CD4-positive, CD25-positive, alpha-beta regulatory T cell (primary cell): Measurements from ENCODE around the gene DPP3. TPM values are rescaled to one million over a fixed set of nuclear protein-coding genes. Genes with fewer than 3 reads are reported as not detected.
"Not testable (repeated sequence)": the region's sequence is repeated elsewhere in the genome, so short reads cannot be mapped to it uniquely, and the experiment has no call there.

Experiments
- ATAC-seq, 2 donors: fragments of 150-1000 bp; cut with Tn5 transposase; one replicate each; pipeline ENCODE4 v1.10.0; 2021; ENCODE audit warnings: low read depth in 2 of 2, moderate number of reproducible peaks in 2 of 2, moderate library complexity in 1 of 2
- DNase-seq, 3 donors: peaks; one replicate each; pipeline versions ENCODE4 v3.0.0 to v3.0.0-alpha.2; 2012 to 2022; ENCODE audit warnings: mixed read lengths in 1 of 3
- H3K27ac ChIP-seq: one replicate; pipeline ENCODE4 v1.7.0; 2013; ENCODE audit warnings: mild to moderate bottlenecking, low read length; ENCODE audit not compliant: insufficient read depth, poor library complexity, severe bottlenecking
- H3K27me3 ChIP-seq: one replicate; pipeline ENCODE4 v1.7.0; 2013; ENCODE audit warnings: low read length; ENCODE audit not compliant: control insufficient read depth, insufficient read depth
- H3K36me3 ChIP-seq: one replicate; pipeline ENCODE4 v1.7.0; 2013; ENCODE audit warnings: mild to moderate bottlenecking, low read length, moderate library complexity; ENCODE audit not compliant: control insufficient read depth, insufficient read depth
- H3K4me1 ChIP-seq: 2 replicates; pipeline ENCODE4 v1.7.0; 2013; ENCODE audit warnings: mild to moderate bottlenecking, low read length; ENCODE audit not compliant: insufficient read depth, control insufficient read depth, poor library complexity, severe bottlenecking
- H3K4me3 ChIP-seq: one replicate; pipeline ENCODE4 v1.7.0; 2013; ENCODE audit warnings: low read depth, mild to moderate bottlenecking, low read length, moderate library complexity
- H3K9me3 ChIP-seq, 2 experiments: 1 replicate in 1 of 2; 2 replicates in 1 of 2; pipeline ENCODE4 v1.7.0; 2013; ENCODE audit warnings: low read length in 2 of 2, mild to moderate bottlenecking in 1 of 2, moderate library complexity in 1 of 2; ENCODE audit not compliant: control insufficient read depth in 2 of 2
- H3K27ac Mint-ChIP-seq, 3 donors: one replicate each; pipeline ENCODE4 v1.8.0; 2020 to 2022; ENCODE audit warnings: mild to moderate bottlenecking in 3 of 3, mixed read lengths in 3 of 3, moderate library complexity in 2 of 3
- H3K27me3 Mint-ChIP-seq: one replicate; pipeline ENCODE4 v1.8.0; 2022; ENCODE audit warnings: mild to moderate bottlenecking, mixed read lengths
- H3K36me3 Mint-ChIP-seq: one replicate; pipeline ENCODE4 v1.8.0; 2020; ENCODE audit warnings: mixed read lengths
- H3K4me1 Mint-ChIP-seq, 4 donors: one replicate each; pipeline ENCODE4 v1.8.0; 2020 to 2022; ENCODE audit warnings: mixed read lengths in 4 of 4, mild to moderate bottlenecking in 1 of 4
- H3K4me3 Mint-ChIP-seq, 4 donors: one replicate each; pipeline ENCODE4 v1.8.0; 2020 to 2022; ENCODE audit warnings: mild to moderate bottlenecking in 4 of 4, mixed read lengths in 4 of 4, moderate library complexity in 3 of 4
- H3K9me3 Mint-ChIP-seq, 7 donors: one replicate each; pipeline ENCODE4 v1.8.0; 2020 to 2022; ENCODE audit warnings: mixed read lengths in 7 of 7, mild to moderate bottlenecking in 3 of 7, moderate library complexity in 2 of 7
- polyA plus RNA-seq, 4 donors: library from polyadenylated mRNA; unstranded; fragments of 300-500 nt; fragmentation: Illumina TruSeq; gene quantifications; one replicate each; pipeline ENCODE4 v1.2.3, GENCODE V29; 2021
- total RNA-seq: library from RNA; stranded (reverse); gene quantifications from one replicate; pipeline ENCODE4 v1.2.3, GENCODE V29; 2022

Gene DPP3
- total and polyA plus RNA-seq, 5 donors from 2014 or later: 27.1 to 38.7 (median 29.5) TPM

GRCh38 chr11:66542362-66542761 is 62.1 kb downstream of the DPP3 start:
- H3K9me3 ChIP-seq: no peaks in the 10 kb centered on the region
- Mint-ChIP-seq H3K27me3 (no peaks in the 10 kb centered on the region), H3K36me3 (peaks cover 29% of the 10 kb centered on the region), H3K4me3 (peak overlapping the region; percentile 40 to 88 (median 75)), H3K27ac (peak overlapping the region in 2 of 3 donors; percentile 96 to 97), H3K9me3 (no peaks in the 10 kb centered on the region), H3K4me1 (peaks cover 9 to 49% (median 22%) of the 10 kb centered on the region in 4 donors)
- no peaks in the 10 kb centered on the region for H3K27me3 ChIP-seq
- DNase-seq (no peak), ATAC-seq (no peak)
- no peak overlapping the region for H3K4me3 ChIP-seq
- peaks cover 25% of the 10 kb centered on the region for H3K36me3 ChIP-seq
- H3K4me1 ChIP-seq: peaks cover 43% of the 10 kb centered on the region
- no peak overlapping the region for H3K27ac ChIP-seq

DNA sequence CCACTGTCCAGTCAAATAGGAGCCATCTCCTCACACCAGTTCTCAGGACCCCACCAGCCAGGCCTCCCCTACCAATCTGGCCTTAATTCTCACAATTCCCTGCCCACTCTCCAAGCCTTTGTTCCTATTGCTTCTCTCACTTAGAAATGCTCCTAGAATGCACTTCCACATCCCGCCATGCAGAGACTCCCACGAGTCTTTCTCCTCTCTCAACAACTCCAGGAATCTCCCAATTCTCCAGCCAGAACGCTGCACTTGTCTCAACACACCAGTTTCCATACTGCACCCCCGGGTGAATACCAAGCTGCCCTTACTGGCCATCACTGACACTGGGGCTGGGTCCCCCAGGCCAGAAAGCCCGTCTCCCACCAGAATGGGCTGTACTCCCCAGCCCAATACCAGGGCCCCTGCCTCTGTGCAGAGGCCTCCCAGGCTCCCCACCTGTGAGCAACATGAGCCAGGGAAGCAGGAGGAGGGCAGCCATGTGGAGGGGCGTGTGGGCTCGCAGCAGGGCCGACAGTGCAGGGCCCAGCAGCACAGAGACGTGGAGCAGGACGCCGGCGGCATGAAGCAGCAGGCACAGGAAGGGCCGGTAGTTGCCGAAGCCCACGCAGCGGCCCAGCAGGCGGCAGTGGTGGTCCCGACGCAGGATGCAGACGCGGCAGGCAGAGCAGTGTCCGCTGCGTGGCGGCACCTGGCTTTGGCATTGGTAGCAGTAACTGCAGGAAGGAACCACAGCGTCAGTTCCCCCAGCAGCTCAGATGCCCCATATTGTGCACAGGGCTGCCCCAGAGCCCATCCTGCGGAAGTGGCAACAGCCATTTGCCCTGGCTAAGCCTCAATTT is 63.3 kb downstream of the DPP3 start:
- ATAC-seq: peak; percentile 82 to 85
- H3K36me3 Mint-ChIP-seq: peaks cover 27% of the 10 kb centered on the region
- H3K27me3 Mint-ChIP-seq: peaks cover 2% of the 10 kb centered on the region
- H3K4me3 Mint-ChIP-seq: peak overlapping the region; percentile 64 to 88 (median 82)
- peak overlapping the region; percentile 85 for H3K27ac ChIP-seq
- H3K9me3 ChIP-seq: no peaks in the 10 kb centered on the region
- no peaks in the 10 kb centered on the region for H3K9me3 Mint-ChIP-seq
- H3K4me3 ChIP-seq: peak overlapping the region; percentile 75
- no peaks in the 10 kb centered on the region for H3K27me3 ChIP-seq
- peaks cover 25% of the 10 kb centered on the region for H3K36me3 ChIP-seq
- peak; percentile 54 to 87 (median 78) for DNase-seq
- peaks cover 43% of the 10 kb centered on the region for H3K4me1 ChIP-seq
- peaks cover 9 to 49% (median 24%) of the 10 kb centered on the region in 4 donors for H3K4me1 Mint-ChIP-seq
- peak overlapping the region; percentile 96 to 99 (median 97) for H3K27ac Mint-ChIP-seq

DNA sequence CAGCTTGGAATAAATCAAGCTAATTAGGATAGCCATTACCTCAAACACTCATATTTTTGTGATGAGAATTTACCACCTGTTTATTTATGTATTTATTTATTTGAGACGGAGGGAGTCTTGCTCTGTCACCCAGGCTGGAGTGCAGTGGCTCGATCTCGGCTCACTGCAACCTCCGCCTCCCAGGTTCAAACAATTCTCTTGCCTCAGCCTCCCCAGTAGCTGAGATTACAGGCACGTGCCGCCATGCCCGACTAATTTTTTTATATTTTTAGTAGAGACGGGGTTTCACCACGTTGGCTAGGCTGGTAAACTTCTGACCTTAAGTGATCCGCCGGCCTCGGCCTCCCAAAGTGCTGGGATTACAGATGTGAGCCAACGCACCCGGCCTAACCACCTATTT is 64.7 kb downstream of the DPP3 start:
- not testable (repeated sequence) for ATAC-seq, DNase-seq, H3K9me3 Mint-ChIP-seq, H3K27me3 Mint-ChIP-seq, H3K27me3 ChIP-seq, H3K9me3 ChIP-seq
- peak overlapping the region; percentile 85 for H3K27ac ChIP-seq
- Mint-ChIP-seq H3K4me3 (peak overlapping the region; percentile 91 to 96 (median 94)), H3K4me1 (peaks cover 9 to 45% (median 24%) of the 10 kb centered on the region in 4 donors), H3K36me3 (peaks cover 23% of the 10 kb centered on the region), H3K27ac (peak overlapping the region; percentile 92 to 96 (median 93))
- H3K36me3 ChIP-seq: peaks cover 14% of the 10 kb centered on the region
- H3K4me3 ChIP-seq: peak overlapping the region; percentile 90
- H3K4me1 ChIP-seq: peaks cover 43% of the 10 kb centered on the region

DNA sequence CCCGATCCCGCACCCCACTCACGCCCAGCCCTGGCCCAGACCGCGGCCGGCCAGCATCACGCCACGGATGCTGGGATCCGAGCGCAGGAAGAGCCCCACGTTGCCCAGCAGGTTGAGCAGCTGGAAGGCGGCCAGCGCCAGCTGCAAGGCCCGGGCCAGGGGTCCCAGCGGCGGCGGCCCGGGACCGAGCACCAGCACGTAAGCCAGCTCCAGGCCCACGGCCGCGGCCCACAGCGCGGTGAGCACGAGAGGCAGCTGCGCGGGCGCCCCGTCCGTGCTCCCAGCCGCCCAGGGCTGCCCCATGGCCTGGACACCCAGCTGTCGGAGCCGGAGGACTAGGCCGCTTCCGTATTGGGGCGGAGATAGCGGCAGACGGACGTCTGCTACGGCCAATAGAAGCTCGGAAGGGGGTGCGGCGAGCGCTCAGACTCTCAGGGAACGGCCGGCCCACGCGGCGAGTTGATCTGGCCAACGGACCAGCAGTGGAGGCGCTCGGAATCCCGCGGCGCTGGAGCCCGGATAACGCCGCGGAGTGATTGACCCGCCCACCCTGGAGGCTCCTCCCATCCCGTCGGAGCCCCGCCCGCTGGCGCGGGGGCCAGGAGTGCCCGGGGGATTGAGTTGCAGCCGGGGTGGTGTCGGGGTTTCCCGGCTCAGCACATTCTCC is 65.6 kb downstream of the DPP3 start, which contains the start of gene ZDHHC24:
TSS of gene ZDHHC24 (minus strand) at position 348 of the 667 bp plus-strand sequence. CDS start at position 303, 45 bp downstream.
- peaks cover 5% of the 10 kb centered on the region for H3K27me3 Mint-ChIP-seq
- no peaks in the 10 kb centered on the region for H3K9me3 Mint-ChIP-seq
- H3K36me3 Mint-ChIP-seq: peaks cover 21% of the 10 kb centered on the region
- Histone ChIP-seq H3K27me3 (no peaks in the 10 kb centered on the region), H3K36me3 (peaks cover 11% of the 10 kb centered on the region), H3K4me1 (peaks cover 43% of the 10 kb centered on the region), H3K9me3 (no peaks in the 10 kb centered on the region), H3K4me3 (peak within 1 kb of the TSS; percentile 90), H3K27ac (peak within 1 kb of the TSS; percentile 85)
- H3K27ac Mint-ChIP-seq: peak within 1 kb of the TSS; percentile 92 to 96 (median 93)
- peaks cover 9 to 45% (median 23%) of the 10 kb centered on the region in 4 donors for H3K4me1 Mint-ChIP-seq
- peak; percentile 62 to 65 for ATAC-seq
- H3K4me3 Mint-ChIP-seq: peak within 1 kb of the TSS; percentile 91 to 96 (median 94)
- DNase-seq: peak; percentile 76 to 94 (median 81)

DNA sequence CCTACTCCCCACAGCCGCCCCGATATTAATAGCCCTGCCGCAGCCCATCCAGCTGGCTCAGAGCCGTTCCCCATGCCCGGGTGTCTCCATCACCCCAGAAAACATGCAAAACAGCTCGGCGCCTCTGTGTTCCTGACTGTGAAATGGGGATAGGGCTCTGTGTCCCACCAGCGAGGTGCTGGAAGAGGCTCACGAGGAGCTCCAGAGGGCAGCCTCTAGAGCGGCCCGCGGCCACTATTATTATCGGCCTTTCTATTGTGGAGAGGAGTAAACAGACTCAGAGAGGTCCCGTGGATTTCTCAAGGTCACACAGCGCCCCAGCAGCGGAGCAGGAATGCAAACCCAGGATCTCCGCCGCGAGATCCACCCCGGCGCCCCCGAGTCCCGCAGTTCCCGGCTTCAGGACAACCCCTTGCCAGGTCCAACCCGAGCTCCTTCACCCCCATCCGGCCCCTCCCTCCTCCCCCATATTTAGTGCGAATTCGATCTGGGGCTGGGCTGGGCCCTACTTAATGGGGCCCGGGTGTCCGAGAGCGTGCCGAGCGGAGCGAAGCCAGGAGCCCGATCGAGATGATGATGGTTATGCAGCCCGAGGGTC is 66.2 kb downstream of the DPP3 start, which contains the start of gene ACTN3:
TSS of gene ACTN3 (plus strand) at position 536 of the 598 bp plus-strand sequence. CDS start at position 571, 35 bp downstream.
- peaks cover 9 to 43% (median 20%) of the 10 kb centered on the region in 4 donors for H3K4me1 Mint-ChIP-seq
- peak within 1 kb of the TSS; percentile 85 for H3K27ac ChIP-seq
- H3K36me3 Mint-ChIP-seq: peaks cover 15% of the 10 kb centered on the region
- peak within 1 kb of the TSS; percentile 87 to 96 (median 90) for H3K4me3 Mint-ChIP-seq
- H3K9me3 ChIP-seq: no peaks in the 10 kb centered on the region
- DNase-seq: peak in 2 of 3 donors; percentile 23 to 25
- peak within 1 kb of the TSS in 2 of 3 donors; percentile 89 to 96 for H3K27ac Mint-ChIP-seq
- peaks cover 8% of the 10 kb centered on the region for H3K36me3 ChIP-seq
- no peak for ATAC-seq
- peaks cover 43% of the 10 kb centered on the region for H3K4me1 ChIP-seq
- no peaks in the 10 kb centered on the region for H3K9me3 Mint-ChIP-seq
- H3K4me3 ChIP-seq: peak within 1 kb of the TSS; percentile 62
- no peaks in the 10 kb centered on the region for H3K27me3 ChIP-seq
- H3K27me3 Mint-ChIP-seq: peaks cover 5% of the 10 kb centered on the region

- Histone ChIP-seq H3K4me1 (peaks cover 43% of the 10 kb centered on the region), H3K9me3 (no peaks in the 10 kb centered on the region), H3K27ac (peak overlapping the region; percentile 85), H3K4me3 (no peak overlapping the region), H3K36me3 (peaks cover 5% of the 10 kb centered on the region), H3K27me3 (no peaks in the 10 kb centered on the region)
- Mint-ChIP-seq H3K36me3 (peaks cover 8% of the 10 kb centered on the region), H3K27ac (peak overlapping the region in 1 of 3 donors; percentile 96), H3K9me3 (no peaks in the 10 kb centered on the region), H3K27me3 (peaks cover 5% of the 10 kb centered on the region), H3K4me1 (peaks cover 9 to 37% (median 18%) of the 10 kb centered on the region in 4 donors), H3K4me3 (peak overlapping the region; percentile 87 to 96 (median 90))
- ATAC-seq (no peak), DNase-seq (no peak)
Measured at GRCh38 chr11:66546966-66547661, 66.9 kb downstream of the DPP3 start.

- no peak overlapping the region for H3K27ac Mint-ChIP-seq
- peaks cover 5% of the 10 kb centered on the region for H3K27me3 Mint-ChIP-seq
- no peaks in the 10 kb centered on the region for H3K9me3 Mint-ChIP-seq
- Histone ChIP-seq H3K9me3 (no peaks in the 10 kb centered on the region), H3K27ac (no peak overlapping the region), H3K36me3 (no peaks in the 10 kb centered on the region), H3K4me3 (no peak overlapping the region), H3K4me1 (peaks cover 43% of the 10 kb centered on the region), H3K27me3 (no peaks in the 10 kb centered on the region)
- ATAC-seq: no peak
- H3K36me3 Mint-ChIP-seq: peaks cover 3% of the 10 kb centered on the region
- peaks cover 9 to 32% (median 13%) of the 10 kb centered on the region in 4 donors for H3K4me1 Mint-ChIP-seq
- H3K4me3 Mint-ChIP-seq: peak overlapping the region in 2 of 4 donors; percentile 75 to 82
- no peak for DNase-seq
Measured at GRCh38 chr11:66547662-66548009, 67.4 kb downstream of the DPP3 start.
